ENCODE measurements around the gene ZFP36L1. TPM values are rescaled to one million over a fixed set of nuclear protein-coding genes. Genes with fewer than 3 reads are reported as not detected.

The ZFP36L1 gene
- total RNA-seq, 1 donor from 2014 or later, result 48.0 TPM

GRCh38 chr14:68757618-68758081, 35.2 kb downstream of the ZFP36L1 start:
- intact Hi-C loops (cut with micrococcal nuclease), result no loop called here
- peak; percentile 27 for DNase-seq
- H3K27ac ChIP-seq (replicated peaks), result peak overlapping the region; percentile 40
- H3K27me3 ChIP-seq (ENCODE audit: low read depth), result no peaks in the 10 kb centered on the region
- no peak overlapping the region for H3K4me3 ChIP-seq
- no peak for TF ChIP-seq CTCF (IDR thresholded peaks at IDR 0.05; ENCODE audit: borderline replicate concordance)
- peaks cover 42% of the 10 kb centered on the region for H3K4me1 ChIP-seq
- H3K36me3 ChIP-seq, result no peaks in the 10 kb centered on the region
- no peaks in the 10 kb centered on the region for H3K9me3 ChIP-seq (replicated peaks)

GRCh38 chr14:68756734-68757133, 36.1 kb downstream of the ZFP36L1 start:
- H3K4me3 ChIP-seq, result no peak overlapping the region
- no peak overlapping the region for H3K27ac ChIP-seq (replicated peaks)
- intact Hi-C loops (cut with micrococcal nuclease), result no loop called here
- H3K36me3 ChIP-seq, result no peaks in the 10 kb centered on the region
- no peak for TF ChIP-seq CTCF (IDR thresholded peaks at IDR 0.05; ENCODE audit: borderline replicate concordance)
- DNase-seq, result no peak
- H3K27me3 ChIP-seq (ENCODE audit: low read depth), result no peaks in the 10 kb centered on the region
- H3K9me3 ChIP-seq (replicated peaks), result no peaks in the 10 kb centered on the region
- peaks cover 39% of the 10 kb centered on the region for H3K4me1 ChIP-seq

- Histone ChIP-seq H3K9me3 (replicated peaks) (no peaks in the 10 kb centered on the region), H3K36me3 (no peaks in the 10 kb centered on the region), H3K27ac (replicated peaks) (no peak overlapping the region), H3K4me1 (peaks cover 39% of the 10 kb centered on the region), H3K4me3 (no peak overlapping the region), H3K27me3 (ENCODE audit: low read depth) (no peaks in the 10 kb centered on the region)
- no peak for TF ChIP-seq CTCF (IDR thresholded peaks at IDR 0.05; ENCODE audit: borderline replicate concordance)
- DNase-seq, result no peak
- intact Hi-C loops (cut with micrococcal nuclease), result no loop called here
These were observed 36.8 kb downstream of the ZFP36L1 start for GRCh38 chr14:68756000-68756481.

GRCh38 chr14:68755016-68755353, 37.9 kb downstream of the ZFP36L1 start:
- no peaks in the 10 kb centered on the region for H3K27me3 ChIP-seq (ENCODE audit: low read depth)
- no peaks in the 10 kb centered on the region for H3K36me3 ChIP-seq
- no peak for DNase-seq
- no peak overlapping the region for H3K27ac ChIP-seq (replicated peaks)
- intact Hi-C loops (cut with micrococcal nuclease), result no loop called here
- TF ChIP-seq CTCF (IDR thresholded peaks at IDR 0.05; ENCODE audit: borderline replicate concordance), result no peak
- H3K4me3 ChIP-seq, result no peak overlapping the region
- no peaks in the 10 kb centered on the region for H3K9me3 ChIP-seq (replicated peaks)
- peaks cover 33% of the 10 kb centered on the region for H3K4me1 ChIP-seq

- no peaks in the 10 kb centered on the region for H3K9me3 ChIP-seq (replicated peaks)
- TF ChIP-seq CTCF (IDR thresholded peaks at IDR 0.05; ENCODE audit: borderline replicate concordance), result no peak
- H3K4me1 ChIP-seq, result peaks cover 34% of the 10 kb centered on the region
- H3K36me3 ChIP-seq, result no peaks in the 10 kb centered on the region
- no peak overlapping the region for H3K4me3 ChIP-seq
- DNase-seq, result no peak
- H3K27me3 ChIP-seq (ENCODE audit: low read depth), result no peaks in the 10 kb centered on the region
- intact Hi-C loops (cut with micrococcal nuclease), result no loop called here
- no peak overlapping the region for H3K27ac ChIP-seq (replicated peaks)
These were observed 39.2 kb downstream of the ZFP36L1 start for GRCh38 chr14:68753690-68754089.

All from left ventricle myocardium inferior (tissue), 1 donor.